Measurements from ENCODE around the gene RNF26. TPM values are rescaled to one million over a fixed set of nuclear protein-coding genes. Genes with fewer than 3 reads are reported as not detected.
A peak's percentile ranks its signal among the peaks of the same experiment; 100 is the strongest.

RNF26 gene
- total RNA-seq, 1 donor from 2014 or later: 34.2 TPM

- no peak for TF ChIP-seq CTCF (IDR thresholded peaks at IDR 0.05; ENCODE audit: unreplicated experiment)
- Mint-ChIP-seq H3K4me3 (ENCODE audit: low read depth) (no peak overlapping the region), H3K36me3 (ENCODE audit: insufficient read depth) (peaks cover 22% of the 10 kb centered on the region), H3K27ac (no peak overlapping the region), H3K9me3 (ENCODE audit: low read depth) (no peaks in the 10 kb centered on the region), H3K27me3 (no peaks in the 10 kb centered on the region), H3K4me1 (ENCODE audit: low read depth) (no peaks in the 10 kb centered on the region)
- no peak for DNase-seq (ENCODE audit: low spot score, unreplicated experiment)
Measured at GRCh38 chr11:119303227-119303718, 31.1 kb upstream of the RNF26 start.

GRCh38 chr11:119305556-119306372 is 28.6 kb upstream of the RNF26 start:
- no peak overlapping the region for H3K4me3 Mint-ChIP-seq (ENCODE audit: low read depth)
- H3K36me3 Mint-ChIP-seq (ENCODE audit: insufficient read depth): peaks cover 12% of the 10 kb centered on the region
- no peaks in the 10 kb centered on the region for H3K4me1 Mint-ChIP-seq (ENCODE audit: low read depth)
- H3K27me3 Mint-ChIP-seq: no peaks in the 10 kb centered on the region
- no peak for DNase-seq (ENCODE audit: low spot score, unreplicated experiment)
- no peaks in the 10 kb centered on the region for H3K9me3 Mint-ChIP-seq (ENCODE audit: low read depth)
- TF ChIP-seq CTCF (IDR thresholded peaks at IDR 0.05; ENCODE audit: unreplicated experiment): no peak
- peak overlapping the region; percentile 60 for H3K27ac Mint-ChIP-seq

- no peaks in the 10 kb centered on the region for H3K27me3 Mint-ChIP-seq
- no peaks in the 10 kb centered on the region for H3K4me1 Mint-ChIP-seq (ENCODE audit: low read depth)
- H3K9me3 Mint-ChIP-seq (ENCODE audit: low read depth): no peaks in the 10 kb centered on the region
- no peak overlapping the region for H3K27ac Mint-ChIP-seq
- peaks cover 7% of the 10 kb centered on the region for H3K36me3 Mint-ChIP-seq (ENCODE audit: insufficient read depth)
- no peak for DNase-seq (ENCODE audit: low spot score, unreplicated experiment)
- TF ChIP-seq CTCF (IDR thresholded peaks at IDR 0.05; ENCODE audit: unreplicated experiment): no peak
- H3K4me3 Mint-ChIP-seq (ENCODE audit: low read depth): no peak overlapping the region
Measured at GRCh38 chr11:119306373-119306890, 27.9 kb upstream of the RNF26 start.

GRCh38 chr11:119307219-119307618 is 27.1 kb upstream of the RNF26 start:
- peaks cover 5% of the 10 kb centered on the region for H3K36me3 Mint-ChIP-seq (ENCODE audit: insufficient read depth)
- no peak for DNase-seq (ENCODE audit: low spot score, unreplicated experiment)

GRCh38 chr11:119307974-119308373 is 26.4 kb upstream of the RNF26 start:
- TF ChIP-seq CTCF (IDR thresholded peaks at IDR 0.05; ENCODE audit: unreplicated experiment): no peak
- peaks cover 4% of the 10 kb centered on the region for H3K36me3 Mint-ChIP-seq (ENCODE audit: insufficient read depth)

More at GRCh38 chr11:119307219-119307618, 27.1 kb upstream of the RNF26 start:
- no peaks in the 10 kb centered on the region for H3K4me1 Mint-ChIP-seq (ENCODE audit: low read depth)
- no peak for TF ChIP-seq CTCF (IDR thresholded peaks at IDR 0.05; ENCODE audit: unreplicated experiment)
- no peaks in the 10 kb centered on the region for H3K27me3 Mint-ChIP-seq
- H3K4me3 Mint-ChIP-seq (ENCODE audit: low read depth): no peak overlapping the region
- no peaks in the 10 kb centered on the region for H3K9me3 Mint-ChIP-seq (ENCODE audit: low read depth)
- no peak overlapping the region for H3K27ac Mint-ChIP-seq

More at GRCh38 chr11:119307974-119308373, 26.4 kb upstream of the RNF26 start:
- no peaks in the 10 kb centered on the region for H3K27me3 Mint-ChIP-seq
- H3K27ac Mint-ChIP-seq: no peak overlapping the region
- no peak overlapping the region for H3K4me3 Mint-ChIP-seq (ENCODE audit: low read depth)
- H3K4me1 Mint-ChIP-seq (ENCODE audit: low read depth): no peaks in the 10 kb centered on the region
- H3K9me3 Mint-ChIP-seq (ENCODE audit: low read depth): no peaks in the 10 kb centered on the region
- no peak for DNase-seq (ENCODE audit: low spot score, unreplicated experiment)

Data from progenitor cell of endocrine pancreas (in vitro differentiated cells).